Subcutaneous adipose tissue (tissue), 4 donors: ENCODE results near the gene MARS1. TPM values are rescaled to one million over a fixed set of nuclear protein-coding genes. Genes with fewer than 3 reads are reported as not detected.

Experiments
- total RNA-seq, 4 donors: library from RNA; depleted of rRNA; stranded (reverse); fragments of >200 nt; gene quantifications; one replicate each; pipeline ENCODE4 v1.1.0, GENCODE V29; 2016
- TF ChIP-seq, protein P1 (sequence below): fragments of 450-650 bp; IDR thresholded peaks from one replicate; pipeline ENCODE4 v1.5.1; 2016; ENCODE audit warnings: low read depth, mild to moderate bottlenecking, control low read depth, antibody characterized with exemption, moderate library complexity

MARS1 gene
- total RNA-seq, 4 donors from 2014 or later = 43.4 to 86.9 (median 47.5) TPM

DNA sequence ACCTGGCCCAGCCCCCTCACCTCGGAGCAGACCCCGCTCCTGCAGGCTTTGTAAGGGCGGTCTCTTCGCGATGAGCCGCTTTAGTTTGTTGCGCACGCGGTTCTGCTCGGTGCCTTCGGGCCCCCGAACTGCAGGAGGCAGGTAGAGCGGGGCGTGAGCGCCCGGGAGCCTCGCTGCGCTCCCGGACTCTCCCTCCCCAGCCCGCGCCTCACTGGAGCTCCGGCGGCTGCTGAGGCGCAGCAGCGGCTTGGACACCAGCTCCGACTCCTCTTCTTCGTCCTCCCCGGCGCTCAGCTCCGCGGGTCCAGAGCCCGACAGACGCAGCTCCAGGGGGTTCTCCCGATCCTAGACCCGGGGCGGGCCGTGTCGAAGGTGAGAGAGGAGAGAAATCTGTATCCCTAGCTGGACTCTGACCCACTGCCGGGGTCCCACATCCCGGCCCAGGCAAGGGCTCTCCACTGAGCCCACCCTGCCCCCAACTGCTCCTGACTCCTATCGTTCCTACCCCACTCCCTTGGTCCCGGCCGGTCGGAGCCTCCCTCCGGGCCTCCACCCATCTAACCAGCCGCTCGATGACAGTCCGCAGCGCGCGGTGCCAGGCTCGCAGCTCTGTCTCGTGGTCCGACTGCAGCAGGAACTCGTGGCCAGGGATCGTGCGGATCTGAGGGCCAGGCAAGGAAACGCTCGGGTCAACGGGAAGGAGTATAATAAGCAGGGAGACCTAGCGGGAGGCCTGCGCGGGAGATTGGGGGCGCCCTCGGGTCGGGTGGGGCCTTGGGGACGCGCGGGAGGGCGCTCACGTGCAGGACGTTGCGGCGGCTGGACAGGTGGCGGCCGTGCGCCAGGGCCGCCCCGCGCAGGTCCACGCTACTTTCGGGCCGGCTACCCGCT is 12.4 kb upstream of the MARS1 start:
- TF ChIP-seq, protein P1, sequence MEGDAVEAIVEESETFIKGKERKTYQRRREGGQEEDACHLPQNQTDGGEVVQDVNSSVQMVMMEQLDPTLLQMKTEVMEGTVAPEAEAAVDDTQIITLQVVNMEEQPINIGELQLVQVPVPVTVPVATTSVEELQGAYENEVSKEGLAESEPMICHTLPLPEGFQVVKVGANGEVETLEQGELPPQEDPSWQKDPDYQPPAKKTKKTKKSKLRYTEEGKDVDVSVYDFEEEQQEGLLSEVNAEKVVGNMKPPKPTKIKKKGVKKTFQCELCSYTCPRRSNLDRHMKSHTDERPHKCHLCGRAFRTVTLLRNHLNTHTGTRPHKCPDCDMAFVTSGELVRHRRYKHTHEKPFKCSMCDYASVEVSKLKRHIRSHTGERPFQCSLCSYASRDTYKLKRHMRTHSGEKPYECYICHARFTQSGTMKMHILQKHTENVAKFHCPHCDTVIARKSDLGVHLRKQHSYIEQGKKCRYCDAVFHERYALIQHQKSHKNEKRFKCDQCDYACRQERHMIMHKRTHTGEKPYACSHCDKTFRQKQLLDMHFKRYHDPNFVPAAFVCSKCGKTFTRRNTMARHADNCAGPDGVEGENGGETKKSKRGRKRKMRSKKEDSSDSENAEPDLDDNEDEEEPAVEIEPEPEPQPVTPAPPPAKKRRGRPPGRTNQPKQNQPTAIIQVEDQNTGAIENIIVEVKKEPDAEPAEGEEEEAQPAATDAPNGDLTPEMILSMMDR = no peak

DNA sequence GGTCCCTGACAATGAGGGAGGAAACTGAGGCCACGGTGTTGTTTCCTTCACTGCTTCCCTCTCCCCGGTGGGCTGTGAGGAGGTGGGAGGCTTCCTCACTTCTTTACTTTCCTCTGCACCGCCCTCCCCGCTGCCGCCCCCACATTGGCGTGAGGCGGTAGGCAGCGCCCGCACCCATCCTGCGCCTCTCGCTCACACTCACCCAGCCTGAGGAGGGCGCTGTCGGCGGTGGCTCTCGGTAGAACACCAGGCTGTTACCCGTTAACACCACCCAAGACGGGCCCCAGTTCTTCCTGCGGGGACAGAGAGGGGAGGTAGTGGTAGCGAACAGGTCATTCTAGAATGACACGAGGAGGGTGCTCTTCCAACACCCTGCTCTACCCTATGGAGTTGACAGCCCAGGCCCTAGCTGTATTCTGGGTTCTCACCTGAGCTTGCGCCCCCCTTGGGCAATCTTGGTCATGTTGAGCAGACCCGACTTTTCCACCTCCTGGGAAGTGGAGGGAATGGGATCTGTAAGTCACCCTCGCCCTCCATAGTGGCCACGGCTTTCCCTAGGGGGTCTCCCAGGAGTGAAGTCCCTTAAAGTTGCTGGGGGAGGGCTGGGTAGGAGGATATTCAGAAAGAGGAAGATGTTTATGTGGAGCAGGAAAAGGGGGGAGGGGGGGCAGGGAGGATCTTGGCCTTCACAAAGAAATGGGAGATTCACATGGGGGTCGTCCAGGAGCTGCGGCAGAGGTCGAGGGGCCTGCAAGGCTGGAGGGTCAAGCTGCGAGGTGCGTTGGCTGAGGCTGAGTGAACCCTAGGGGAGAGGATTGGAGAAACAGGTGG is 11.5 kb upstream of the MARS1 start:
- TF ChIP-seq, protein P1 = no peak

DNA sequence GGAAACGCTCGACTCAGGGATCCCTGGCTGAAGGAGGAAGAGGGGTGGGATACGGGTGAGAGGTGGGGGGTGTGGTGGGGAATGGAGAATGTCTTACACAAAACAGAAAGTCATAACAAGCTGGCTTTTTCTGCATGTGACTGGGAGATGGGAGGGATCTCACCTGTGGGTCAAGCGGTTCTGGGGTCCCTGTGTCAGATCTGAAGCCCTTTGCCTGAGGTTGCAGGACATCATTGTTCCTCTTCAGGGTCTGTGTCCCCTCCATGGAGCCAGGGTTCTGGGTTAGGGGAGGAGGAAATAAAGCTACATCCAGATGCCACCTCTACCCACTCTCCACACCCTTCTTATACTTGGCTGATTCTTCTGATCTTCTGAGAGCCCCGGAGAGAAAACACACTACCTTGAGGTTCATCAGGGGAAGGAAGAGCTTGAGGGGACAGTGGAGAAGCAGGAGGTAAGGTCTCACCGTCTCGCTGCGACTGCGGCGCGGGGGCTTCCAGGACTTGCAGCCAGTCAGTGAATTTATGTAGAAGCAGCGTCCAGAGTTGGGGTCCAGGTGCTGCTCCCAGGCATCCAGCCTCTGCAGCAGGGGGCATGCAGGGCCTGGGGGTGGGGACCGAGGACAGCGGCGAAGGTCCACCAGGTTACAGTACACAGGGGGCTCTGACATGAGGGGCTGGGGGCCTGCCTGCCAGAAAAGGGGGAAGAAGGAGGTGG is 10.7 kb upstream of the MARS1 start:
- TF ChIP-seq, protein P1 = no peak

DNA sequence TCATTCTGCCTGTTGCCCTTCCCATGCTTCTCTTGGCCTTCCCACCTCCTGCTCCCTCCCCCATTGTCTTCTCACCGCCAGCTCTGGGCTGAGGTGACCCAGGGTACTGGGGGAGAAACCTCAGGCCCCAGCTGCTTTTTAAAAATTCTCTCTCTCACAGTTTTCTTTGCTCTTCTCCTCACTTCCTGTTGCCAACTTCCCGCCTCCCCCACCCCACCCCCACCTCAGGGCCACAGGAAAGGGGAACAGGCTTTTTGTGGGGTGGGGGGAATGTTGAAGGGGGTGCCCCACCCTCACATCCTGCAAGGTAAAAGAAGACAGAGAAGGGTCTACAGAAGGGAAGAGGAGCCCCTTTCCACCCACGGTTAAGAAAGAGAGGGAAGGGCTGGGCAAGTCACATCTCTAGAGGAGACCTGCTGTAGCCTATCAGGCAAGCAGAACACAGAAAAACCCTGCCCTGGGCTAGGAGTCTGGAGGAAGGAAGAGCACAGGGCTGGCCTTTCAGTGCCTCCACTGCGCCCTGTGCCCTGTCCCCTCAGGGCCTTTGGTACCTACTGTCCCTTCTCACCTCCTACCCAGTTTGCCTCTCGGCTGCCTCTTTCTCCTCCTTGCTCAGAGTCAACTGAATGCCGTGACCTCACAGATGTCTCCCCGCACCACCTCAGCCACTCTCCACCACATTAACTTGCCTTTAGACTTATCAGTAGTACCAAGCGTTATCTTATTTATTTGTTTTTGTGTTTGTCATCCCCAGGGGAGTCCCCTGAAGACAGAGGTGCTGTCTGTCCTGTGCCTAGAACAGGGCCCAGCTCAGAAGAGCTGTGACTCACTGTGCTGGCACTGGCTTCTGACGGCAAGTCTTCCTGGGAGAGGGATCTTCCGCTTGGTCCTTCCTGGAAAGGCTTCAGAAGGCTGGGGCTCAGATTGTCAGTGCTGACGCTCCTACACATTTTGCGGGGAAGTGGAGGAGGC is 9.9 kb upstream of the MARS1 start:
- TF ChIP-seq, protein P1 = no peak

DNA sequence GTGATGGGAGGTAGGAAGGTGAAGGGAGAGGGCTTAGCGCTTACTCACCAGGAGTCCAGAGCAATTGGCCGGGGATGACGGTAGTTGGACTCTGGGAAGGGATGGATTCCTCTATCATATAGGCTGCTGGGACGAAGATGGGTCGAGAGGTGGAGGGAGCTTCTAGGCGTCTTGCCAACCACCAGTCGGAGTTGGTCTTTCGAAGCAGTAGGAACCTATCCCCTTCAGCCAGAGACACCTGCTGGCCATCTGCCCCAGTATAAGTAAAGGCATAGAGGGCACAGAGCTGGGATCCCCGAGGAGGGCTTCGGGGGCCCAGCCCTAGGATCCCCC is 8.9 kb upstream of the MARS1 start:
- TF ChIP-seq, protein P1 = no peak

DNA sequence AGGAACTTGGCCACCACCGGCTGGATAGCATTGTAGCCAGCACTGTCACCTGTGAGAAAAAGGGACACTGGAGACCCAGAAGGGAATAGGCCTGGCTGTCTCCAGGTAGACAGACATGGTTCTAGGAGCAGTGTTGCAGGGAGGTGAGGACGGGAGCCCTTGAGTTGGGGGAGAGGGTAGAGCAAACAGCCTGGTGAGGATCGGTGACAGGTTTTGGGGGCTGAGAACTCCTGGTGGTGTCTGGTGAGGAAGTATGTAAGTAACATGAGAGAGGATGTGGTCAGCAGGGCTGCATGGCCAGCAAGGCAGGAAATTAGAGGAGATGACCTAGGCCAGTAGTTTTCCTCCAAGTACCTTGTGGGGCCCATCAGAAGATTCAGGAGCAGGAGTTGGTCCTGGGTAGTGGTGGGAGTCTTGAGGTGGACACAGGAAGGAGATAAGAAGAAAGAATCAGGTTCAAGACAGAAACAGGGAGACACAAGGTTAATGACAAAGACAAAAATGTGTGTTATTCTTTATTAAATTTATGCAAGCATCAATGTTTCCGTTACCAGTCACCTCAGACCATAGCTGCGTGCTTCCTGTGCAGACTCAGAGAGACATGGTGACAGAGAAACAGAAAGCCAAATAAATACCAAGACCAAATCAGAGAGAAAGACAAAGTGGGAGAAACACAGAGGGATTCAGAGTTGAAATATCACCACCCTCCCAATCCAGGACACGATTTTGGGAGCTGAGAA is 8.3 kb upstream of the MARS1 start, which contains the start of gene ARHGAP9:
TSS of gene ARHGAP9 (minus strand) at position 491 of the 740 bp plus-strand sequence. CDS start at position 31, 460 bp downstream.
- TF ChIP-seq, protein P1 = no peak
